Measurements from ENCODE around the gene TOM1L2.
A peak's percentile ranks its signal among the peaks of the same experiment; 100 is the strongest.

Gene TOM1L2

DNA sequence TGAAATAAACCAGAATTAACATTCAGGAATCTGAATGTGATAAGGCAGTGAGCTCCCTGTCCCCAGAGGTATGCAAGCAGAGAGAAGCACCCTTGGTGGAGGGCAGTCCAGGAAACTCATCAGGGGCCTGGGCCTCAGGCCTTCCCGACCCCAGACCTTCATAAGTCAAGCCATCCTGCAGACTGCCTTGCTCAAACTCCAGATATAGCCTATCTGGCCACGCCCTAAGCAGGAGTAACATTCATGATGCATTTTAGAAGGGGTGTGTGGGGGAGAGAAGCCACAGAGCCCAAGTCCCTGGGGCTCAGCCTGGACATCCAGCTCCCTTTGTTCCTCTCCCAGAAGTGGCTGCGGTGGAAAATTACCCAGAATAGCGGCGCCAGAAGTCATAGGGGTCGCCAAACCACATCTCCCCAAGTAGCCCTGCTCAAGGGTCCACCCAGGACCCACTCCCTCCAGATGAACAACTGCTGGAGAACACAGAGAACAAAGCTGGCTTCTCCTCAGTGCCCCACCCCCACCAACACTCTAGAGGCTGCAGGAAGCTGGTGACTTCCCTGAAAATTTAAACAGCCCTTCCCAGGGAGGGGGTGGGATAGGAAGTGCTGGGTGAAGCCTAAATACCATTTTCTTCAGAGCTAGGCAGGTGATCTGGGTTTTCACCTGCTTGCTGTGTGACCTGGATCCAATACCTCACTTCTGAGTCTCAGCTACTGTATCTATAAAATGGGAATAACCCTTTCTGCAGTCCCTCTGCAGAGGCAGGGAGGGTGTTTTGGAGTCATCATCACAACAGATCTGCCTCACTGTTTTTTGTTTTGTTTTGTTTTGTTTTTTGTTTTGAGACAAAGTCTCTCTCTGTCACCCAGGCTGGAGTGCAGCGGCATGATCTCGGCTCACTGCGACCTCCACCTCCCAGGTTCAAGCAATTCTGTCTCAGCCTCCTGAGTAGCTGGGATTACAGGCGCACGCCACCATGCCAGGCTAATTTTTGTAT lies 133.9 kb downstream of the TOM1L2 start:
- TF ChIP-seq, protein P1, sequence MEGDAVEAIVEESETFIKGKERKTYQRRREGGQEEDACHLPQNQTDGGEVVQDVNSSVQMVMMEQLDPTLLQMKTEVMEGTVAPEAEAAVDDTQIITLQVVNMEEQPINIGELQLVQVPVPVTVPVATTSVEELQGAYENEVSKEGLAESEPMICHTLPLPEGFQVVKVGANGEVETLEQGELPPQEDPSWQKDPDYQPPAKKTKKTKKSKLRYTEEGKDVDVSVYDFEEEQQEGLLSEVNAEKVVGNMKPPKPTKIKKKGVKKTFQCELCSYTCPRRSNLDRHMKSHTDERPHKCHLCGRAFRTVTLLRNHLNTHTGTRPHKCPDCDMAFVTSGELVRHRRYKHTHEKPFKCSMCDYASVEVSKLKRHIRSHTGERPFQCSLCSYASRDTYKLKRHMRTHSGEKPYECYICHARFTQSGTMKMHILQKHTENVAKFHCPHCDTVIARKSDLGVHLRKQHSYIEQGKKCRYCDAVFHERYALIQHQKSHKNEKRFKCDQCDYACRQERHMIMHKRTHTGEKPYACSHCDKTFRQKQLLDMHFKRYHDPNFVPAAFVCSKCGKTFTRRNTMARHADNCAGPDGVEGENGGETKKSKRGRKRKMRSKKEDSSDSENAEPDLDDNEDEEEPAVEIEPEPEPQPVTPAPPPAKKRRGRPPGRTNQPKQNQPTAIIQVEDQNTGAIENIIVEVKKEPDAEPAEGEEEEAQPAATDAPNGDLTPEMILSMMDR (IDR thresholded peaks at IDR 0.05) = no peak
- no peak for TF ChIP-seq ZFX (IDR thresholded peaks at IDR 0.05; ENCODE audit: borderline replicate concordance)
- H3K27ac ChIP-seq = peak overlapping the region; percentile 95

GRCh38 chr17:17837380-17837821 lies 134.8 kb downstream of the TOM1L2 start:
- peak overlapping the region; percentile 95 for H3K27ac ChIP-seq
- TF ChIP-seq ZFX (IDR thresholded peaks at IDR 0.05; ENCODE audit: borderline replicate concordance) = no peak
- TF ChIP-seq, protein P1 (IDR thresholded peaks at IDR 0.05) = no peak

DNA sequence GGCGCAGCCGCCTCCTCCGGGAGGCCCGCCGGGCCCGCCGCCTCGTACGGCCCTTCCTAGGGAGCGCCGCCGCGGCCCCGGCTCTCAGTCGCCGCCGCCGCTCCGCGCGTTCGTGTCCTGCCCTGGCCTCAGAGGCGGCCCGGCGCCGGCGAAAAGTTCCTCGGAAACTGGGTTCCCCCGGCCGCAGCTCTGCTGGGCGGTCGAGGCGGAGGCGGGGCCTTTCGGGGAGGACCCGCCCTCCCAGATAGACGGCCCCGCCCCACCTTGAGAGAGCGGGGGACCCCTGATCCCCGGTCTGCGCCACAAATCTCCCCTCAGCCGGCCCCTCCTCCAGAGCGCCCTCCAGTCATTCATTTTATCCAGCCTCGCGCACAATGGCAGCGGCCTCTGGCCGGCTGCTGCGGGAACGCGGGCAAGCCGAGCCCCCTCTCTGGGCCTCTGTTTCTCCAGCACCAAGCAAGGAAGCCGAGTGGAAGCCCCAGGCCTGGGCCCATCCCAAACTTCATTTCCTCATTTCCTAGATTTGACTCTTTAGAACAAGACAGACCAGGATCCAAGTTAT lies 135.3 kb downstream of the TOM1L2 start, which contains the start of gene SREBF1:
Gene SREBF1 (minus strand): TSS at position 169 of the 562 bp plus-strand sequence. CDS start 169 bp downstream, outside the sequence.
- TF ChIP-seq, protein P1 (IDR thresholded peaks at IDR 0.05) = no peak
- no peak for TF ChIP-seq ZFX (IDR thresholded peaks at IDR 0.05; ENCODE audit: borderline replicate concordance)
- H3K27ac ChIP-seq = peak within 1 kb of the TSS; percentile 95

DNA sequence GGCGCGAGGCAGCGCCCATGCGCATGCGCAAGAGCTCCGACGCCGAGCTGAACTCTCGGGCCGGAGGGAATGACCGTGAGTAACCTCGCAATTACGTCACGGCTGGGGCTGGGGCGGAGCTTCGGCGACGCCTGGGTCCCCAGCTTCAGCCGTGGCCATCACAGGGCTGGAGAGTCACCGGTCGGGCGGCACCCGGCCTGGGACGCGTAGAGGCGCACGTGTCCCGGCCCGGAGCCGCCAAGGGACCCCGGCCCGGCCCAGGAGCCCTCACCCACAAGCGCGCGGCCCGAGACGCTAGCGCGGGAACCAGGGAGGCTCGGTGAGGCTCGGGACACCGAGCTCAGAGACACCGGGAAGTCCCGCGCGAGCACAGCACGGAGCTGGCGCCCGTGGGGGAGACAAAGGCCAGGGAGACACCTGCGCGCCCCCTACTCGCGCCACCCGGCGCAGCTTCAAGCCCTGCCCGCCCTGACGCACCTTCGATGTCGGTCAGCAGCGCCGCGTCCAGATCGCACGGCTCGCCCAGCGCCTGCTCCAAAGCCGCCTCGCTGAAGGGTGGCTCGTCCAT lies 135.9 kb downstream of the TOM1L2 start:
- TF ChIP-seq ZFX (IDR thresholded peaks at IDR 0.05; ENCODE audit: borderline replicate concordance) = no peak
- TF ChIP-seq, protein P1 (IDR thresholded peaks at IDR 0.05) = no peak
- peak overlapping the region; percentile 95 for H3K27ac ChIP-seq

GRCh38 chr17:17835415-17836249 lies 136.6 kb downstream of the TOM1L2 start:
- TF ChIP-seq ZFX (IDR thresholded peaks at IDR 0.05; ENCODE audit: borderline replicate concordance) = no peak
- TF ChIP-seq, protein P1 (IDR thresholded peaks at IDR 0.05) = no peak
- H3K27ac ChIP-seq = peak overlapping the region; percentile 95

DNA sequence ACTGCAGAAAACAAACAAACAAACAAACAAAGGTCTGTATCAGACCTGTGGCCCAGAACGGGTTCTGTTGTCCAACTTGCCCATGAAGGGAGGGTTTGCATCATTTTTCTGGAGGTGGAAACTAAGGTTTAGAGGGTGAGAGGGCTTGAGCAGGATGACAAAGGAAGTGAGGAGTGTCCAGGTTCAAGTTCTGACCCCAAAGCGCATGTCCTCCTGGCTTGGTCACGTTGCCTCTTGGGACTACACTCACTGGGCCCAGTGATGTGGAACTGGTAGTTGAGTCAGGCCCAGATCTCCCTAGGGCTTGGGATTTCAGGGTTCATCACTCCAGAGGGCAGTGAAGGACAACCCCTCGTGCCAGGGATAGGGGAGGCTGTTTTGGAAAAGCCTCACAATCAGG lies 137.2 kb downstream of the TOM1L2 start:
- TF ChIP-seq, protein P1 (IDR thresholded peaks at IDR 0.05) = no peak
- TF ChIP-seq ZFX (IDR thresholded peaks at IDR 0.05; ENCODE audit: borderline replicate concordance) = no peak
- no peak overlapping the region for H3K27ac ChIP-seq

Data from 22Rv1 (cell line).